SK-MEL-5 (cell line): Measurements from ENCODE around the gene OOEP. TPM values are rescaled to one million over a fixed set of nuclear protein-coding genes. Genes with fewer than 3 reads are reported as not detected.
A peak's percentile ranks its signal among the peaks of the same experiment; 100 is the strongest.
"Not testable (repeated sequence)": the region's sequence is repeated elsewhere in the genome, so short reads cannot be mapped to it uniquely, and the experiment has no call there.

Experiments
- DNase-seq: peaks from one replicate; pipeline ENCODE4 v3.0.0-alpha.2; 2016; ENCODE audit warnings: low read depth, low spot score
- in situ Hi-C: cut with HindIII; loops from 2 replicates; pipeline ENCODE4 v1.10.0; 2016; ENCODE audit warnings: low sequenced_read_pairs, high pct_unique_total_duplicates, low pct_unique_long_range_greater_than_20kb
- polyA plus RNA-seq, 2 experiments: library from polyadenylated mRNA; depleted of rRNA; stranded (reverse); fragments of >200 nt; gene quantifications; 2 replicates each; pipeline ENCODE4 v1.2.3, GENCODE V29; 2015
- total RNA-seq: library from RNA; depleted of rRNA; stranded (reverse); fragments of >200 nt; shearing (Covaris generic); gene quantifications from 2 replicates; pipeline ENCODE4 v1.2.3, GENCODE V29; 2014; rRNA removed

Gene OOEP
- not detected in 2 replicates for total RNA-seq
- not detected in 2 replicates for polyA plus RNA-seq (2015; cell fraction: cytosol; rRNA removed)
- polyA plus RNA-seq (2015; cell fraction: nucleus; rRNA removed), result not detected in 2 replicates

- DNase-seq, result no peak
- in situ Hi-C loops, result no loop called here
Observed at GRCh38 chr6:73369563-73369962, at the start of gene OOEP. Gene OOEP, minus strand, starts transcription at chr6:73369897. Its CDS starts 105 bp downstream, at chr6:73369792.

DNA sequence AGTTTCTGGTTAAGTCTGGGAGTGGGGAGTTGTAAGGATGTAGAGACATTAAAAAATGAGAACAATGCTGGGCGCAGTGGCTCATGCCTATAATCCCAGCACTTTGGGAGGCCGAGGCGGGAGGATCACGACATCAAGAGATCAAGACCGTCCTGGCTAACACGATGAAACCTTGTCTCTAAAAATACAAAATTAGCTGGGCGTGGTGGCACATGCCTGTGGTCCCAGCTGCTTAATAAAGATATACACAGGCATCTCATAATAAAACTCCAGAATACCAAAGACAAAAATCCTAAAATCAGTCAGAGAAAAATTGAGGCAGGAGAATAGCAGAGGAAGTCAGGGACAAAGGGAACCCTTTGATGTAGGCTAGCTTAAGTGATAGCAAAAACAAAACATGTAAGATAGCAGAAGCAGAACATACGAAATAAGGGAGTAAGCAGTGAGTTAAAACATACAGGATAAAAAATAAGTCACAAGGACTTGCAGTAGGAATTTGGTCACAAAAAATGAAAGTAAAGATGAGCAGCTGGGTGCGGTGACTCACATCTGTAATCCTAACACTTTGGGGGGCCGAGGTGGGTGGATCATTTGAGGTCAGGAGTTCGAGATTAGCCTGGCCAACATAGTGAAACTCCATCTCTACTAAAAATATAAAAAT is 48.5 kb upstream of the OOEP start:
- no peak for DNase-seq
- in situ Hi-C loops, result no loop called here

DNA sequence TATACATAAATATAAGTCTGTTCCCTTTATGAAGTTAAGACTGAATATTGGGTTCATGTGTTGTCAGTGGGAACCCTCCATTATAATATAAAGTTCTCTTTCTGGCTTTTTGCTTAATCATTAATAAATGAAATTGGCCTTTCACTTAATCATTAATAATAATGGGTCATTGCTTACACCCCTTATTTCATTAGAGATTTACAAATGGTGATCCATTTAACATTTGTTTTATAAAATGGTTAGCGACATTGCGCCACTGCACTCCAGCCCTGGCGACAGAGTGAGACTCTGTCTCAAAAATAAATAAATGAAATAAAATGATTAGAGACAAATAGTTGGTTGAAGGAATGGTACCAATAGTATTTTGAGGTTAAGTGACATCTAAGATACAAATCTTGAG is 43.4 kb upstream of the OOEP start:
- no peak for DNase-seq
- in situ Hi-C loops, result no loop called here

DNA sequence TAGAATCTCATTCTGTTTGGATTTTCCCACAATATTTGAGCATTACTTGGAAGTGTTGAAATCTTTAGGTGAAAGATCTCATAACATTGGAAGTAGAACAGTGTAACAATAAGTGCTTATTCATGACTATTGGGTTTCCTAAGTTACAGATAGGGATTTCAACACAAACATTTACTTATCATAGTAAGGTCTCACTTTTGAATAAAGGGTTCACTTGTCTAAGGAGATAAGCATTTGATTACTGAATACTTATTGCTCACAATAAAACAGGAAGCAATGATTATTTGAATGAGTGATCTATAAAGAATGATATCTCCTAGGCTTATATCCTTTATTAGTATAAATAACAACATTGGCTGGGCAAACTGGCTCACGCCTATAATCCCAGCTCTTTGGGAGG is 39.7 kb upstream of the OOEP start:
- no peak for DNase-seq
- in situ Hi-C loops, result no loop called here

GRCh38 chr6:73400656-73401055 is 31.0 kb upstream of the OOEP start:
- DNase-seq, result no peak
- in situ Hi-C loops, result no loop called here

GRCh38 chr6:73395875-73396274 is 26.2 kb upstream of the OOEP start:
- no peak for DNase-seq
- in situ Hi-C loops, result no loop called here

DNA sequence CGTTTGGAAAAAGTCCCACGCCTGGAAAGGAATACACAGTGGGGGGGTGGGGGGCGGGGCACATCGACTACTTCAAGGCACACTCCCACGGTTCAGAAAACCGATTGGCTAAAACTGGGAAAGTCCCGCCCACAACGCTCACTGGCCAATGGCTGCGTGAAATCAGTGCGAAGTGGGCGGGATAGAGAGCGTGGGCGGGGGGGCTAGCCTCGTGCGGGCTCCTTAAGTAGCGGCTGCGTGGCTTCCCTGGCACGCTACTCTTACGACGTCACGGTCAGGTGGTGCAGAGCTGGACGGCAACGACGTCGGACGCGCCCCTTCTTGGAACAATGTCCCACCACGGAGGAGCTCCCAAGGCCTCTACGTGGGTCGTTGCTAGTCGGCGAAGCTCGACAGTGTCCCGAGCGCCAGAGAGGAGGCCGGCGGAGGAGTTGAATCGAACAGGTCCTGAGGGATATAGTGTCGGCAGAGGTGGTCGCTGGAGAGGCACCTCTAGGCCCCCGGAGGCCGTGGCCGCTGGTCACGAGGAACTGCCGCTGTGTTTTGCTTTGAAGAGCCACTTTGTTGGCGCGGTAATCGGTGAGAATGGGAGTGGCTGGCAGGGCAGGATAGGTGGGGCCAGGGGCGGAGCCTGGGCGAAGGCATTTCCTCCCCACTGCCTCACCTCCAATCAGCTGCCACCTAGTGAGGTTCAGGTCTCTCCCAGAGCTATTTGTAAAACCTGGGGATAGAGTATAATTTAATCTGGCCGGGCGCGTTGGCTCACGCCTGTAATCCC is 25.1 kb upstream of the OOEP start, which contains the start of gene DDX43:
DDX43 (plus strand) TSS at position 252 of the 778 bp plus-strand sequence; CDS start at position 330, 78 bp downstream.
- DNase-seq, result no peak
- in situ Hi-C loops, result no loop called here

- in situ Hi-C loops, result no loop called here
- DNase-seq, result no peak
Observed at GRCh38 chr6:73393278-73393677, 23.6 kb upstream of the OOEP start.

DNA sequence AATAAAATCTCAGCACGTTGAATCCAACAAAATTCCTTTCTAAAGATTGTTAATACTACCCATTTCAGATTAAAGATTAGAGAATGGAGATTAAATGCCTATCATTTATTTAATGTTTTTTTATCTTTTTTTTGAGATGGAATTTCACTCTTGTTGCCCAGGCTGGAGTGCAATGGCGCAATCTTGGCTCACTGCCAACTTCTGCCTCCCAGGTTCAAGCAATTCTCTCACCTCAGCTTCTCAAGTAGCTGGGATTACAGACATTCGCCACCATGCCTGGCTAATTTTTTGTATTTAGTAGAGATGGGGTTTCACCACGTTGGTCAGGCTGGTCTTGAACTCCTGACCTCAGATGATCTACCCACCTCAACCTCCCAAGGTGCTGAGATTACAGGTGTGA is 22.5 kb upstream of the OOEP start:
- DNase-seq, in situ Hi-C loops: not testable (repeated sequence)

DNA sequence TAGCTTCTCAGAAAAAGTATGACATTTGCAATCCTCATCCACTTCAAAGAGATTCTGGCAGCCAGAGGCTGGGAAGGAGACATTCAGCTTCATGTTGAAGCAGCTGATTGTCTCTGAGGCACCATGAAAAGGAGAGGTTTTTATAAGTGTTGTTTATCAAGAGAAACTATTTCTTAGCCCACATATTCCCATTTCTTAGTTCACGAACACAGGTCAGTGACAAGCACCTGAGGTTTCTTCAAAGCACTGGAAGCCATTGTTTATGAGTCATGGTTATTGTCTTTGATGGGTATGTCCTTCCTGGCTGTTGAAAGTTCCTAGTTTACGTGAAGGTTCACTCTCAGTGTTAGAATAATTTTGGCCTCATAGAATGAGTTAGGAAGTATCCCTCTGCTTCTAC is 22.0 kb upstream of the OOEP start:
- DNase-seq, result no peak
- in situ Hi-C loops, result no loop called here

- no peak for DNase-seq
- in situ Hi-C loops, result no loop called here
Observed at GRCh38 chr6:73389854-73390253, 20.2 kb upstream of the OOEP start.

DNA sequence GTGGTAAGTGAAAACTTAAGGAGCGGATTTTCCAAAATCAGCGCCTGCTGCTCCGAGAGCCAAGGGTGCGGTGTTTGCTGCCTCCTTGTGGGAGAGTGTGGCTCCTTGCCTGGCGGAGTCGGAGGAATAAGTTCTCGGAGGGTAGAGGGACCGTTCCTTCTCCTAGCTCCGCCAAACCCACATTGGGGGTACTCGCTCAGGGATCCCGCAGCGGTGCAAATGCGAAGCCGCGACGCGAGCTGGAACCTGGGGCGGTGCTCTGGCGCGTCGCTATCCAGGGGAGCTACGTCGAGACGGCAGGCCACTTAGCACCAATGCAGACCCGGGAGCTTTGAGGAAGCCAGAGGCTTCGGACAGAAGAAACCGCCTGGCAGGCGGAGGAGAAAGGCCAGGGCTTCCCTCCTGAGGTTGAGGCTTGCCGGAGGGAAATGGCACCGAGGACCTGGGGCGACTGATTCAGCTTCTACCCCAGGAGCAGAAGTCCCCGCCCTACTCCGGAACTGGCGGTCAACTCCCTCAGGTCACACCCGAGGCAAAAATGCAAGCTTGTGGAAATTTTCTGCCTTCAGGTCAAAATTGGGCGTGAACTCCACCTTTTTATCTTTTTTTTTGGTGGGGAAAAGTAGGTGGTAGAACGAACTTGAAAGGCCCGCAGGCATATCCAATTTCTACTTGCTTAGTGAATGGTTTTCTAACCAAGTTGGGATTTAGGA is 19.3 kb upstream of the OOEP start:
- DNase-seq, result peak; percentile 76
- in situ Hi-C loops, result no loop called here

- DNase-seq, result no peak
- in situ Hi-C loops, result no loop called here
Observed at GRCh38 chr6:73388433-73388799, 18.7 kb upstream of the OOEP start.

- in situ Hi-C loops, result no loop called here
- DNase-seq, result no peak
Observed at GRCh38 chr6:73382462-73383113, 12.9 kb upstream of the OOEP start.

- DNase-seq, in situ Hi-C loops: not testable (repeated sequence)
Observed at GRCh38 chr6:73381531-73381930, 11.8 kb upstream of the OOEP start.

GRCh38 chr6:73377225-73377624 is 7.5 kb upstream of the OOEP start:
- DNase-seq, result no peak
- in situ Hi-C loops, result no loop called here

GRCh38 chr6:73375216-73375615 is 5.5 kb upstream of the OOEP start:
- no peak for DNase-seq
- in situ Hi-C loops, result no loop called here

- DNase-seq, result no peak
- in situ Hi-C loops, result no loop called here
Observed at GRCh38 chr6:73372516-73372915, 2.8 kb upstream of the OOEP start.
